ENCODE data around the gene TRIM38.

- no peak for TF ChIP-seq CTCF (IDR thresholded peaks at IDR 0.05)
- TF ChIP-seq POLR2AphosphoS5 (IDR thresholded peaks at IDR 0.05): no peak
- no peak for TF ChIP-seq POLR2A (IDR thresholded peaks at IDR 0.05)
These were observed 60.1 kb downstream of the TRIM38 start for GRCh38 chr6:26022737-26023136.

All from prostate gland (tissue), 2 donors.